ENCODE results near the gene PTCRA.
"Not testable (repeated sequence)": the region's sequence is repeated elsewhere in the genome, so short reads cannot be mapped to it uniquely, and the experiment has no call there.

The PTCRA gene

GRCh38 chr6:42904467-42904866, 11.4 kb upstream of the PTCRA start:
- no peak for DNase-seq

DNA sequence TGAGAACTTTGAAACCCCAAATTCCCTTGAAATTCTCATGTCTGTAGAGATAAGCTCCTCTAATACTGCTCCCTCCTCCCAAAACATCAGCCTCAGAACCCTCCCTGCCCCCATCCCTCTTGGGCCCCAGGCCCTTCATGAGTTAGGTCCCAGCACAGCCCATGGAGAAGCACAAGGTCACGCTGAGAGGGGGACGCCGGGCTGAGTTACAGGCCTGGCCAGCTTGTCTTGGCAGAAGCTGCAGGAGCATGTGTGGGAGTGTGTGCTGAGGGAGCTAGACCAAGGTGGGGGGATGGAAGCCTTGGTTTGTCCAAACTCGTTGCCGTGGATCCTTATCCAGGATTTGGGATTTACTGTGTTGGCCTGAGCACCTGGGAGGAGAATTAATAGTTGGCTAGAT, 8.5 kb upstream of the PTCRA start:
- DNase-seq, result no peak

- no peak for DNase-seq
Measured at GRCh38 chr6:42909835-42910234, 6.0 kb upstream of the PTCRA start.

DNA sequence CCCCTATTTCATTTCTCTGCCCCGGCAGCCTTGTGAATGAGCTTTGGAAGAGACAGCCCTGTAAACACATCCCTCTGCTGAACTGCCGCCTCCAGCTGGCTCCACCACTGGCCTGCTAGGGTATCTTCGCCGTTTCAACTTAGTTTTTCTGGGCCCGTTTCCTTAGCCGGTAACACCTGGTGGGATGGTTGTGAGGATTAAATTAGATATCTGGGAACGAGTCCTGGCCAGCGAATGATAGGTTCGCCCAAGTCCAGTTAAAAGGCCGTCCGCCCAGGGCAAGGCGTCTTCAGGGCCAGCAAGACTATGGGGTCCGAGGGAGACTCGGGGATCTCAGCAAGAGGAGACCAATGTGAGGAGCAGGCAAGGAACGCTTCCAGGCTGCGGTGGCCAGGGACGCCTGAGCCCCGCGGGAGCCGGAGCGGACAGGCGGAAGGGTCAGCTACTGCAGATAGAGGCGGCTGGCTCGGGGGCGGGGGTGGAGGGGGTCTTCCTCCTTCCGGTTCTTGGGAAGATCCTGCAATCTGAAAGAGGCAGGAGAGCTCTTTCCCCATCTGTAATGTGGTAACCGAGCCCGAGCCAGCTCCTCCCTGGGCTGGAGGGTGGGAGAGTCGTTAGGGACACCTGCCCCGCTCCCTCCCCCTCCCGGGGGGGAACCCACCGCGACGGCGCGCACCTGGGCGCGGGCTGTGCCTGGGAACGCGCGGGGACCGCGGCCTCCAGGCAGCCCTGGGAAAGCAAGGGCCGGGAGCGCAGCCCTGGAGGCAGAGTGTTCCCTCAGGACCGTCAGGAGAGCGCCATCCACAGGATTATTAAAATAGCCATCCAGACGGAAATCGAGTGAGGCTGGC, 4.5 kb upstream of the PTCRA start:
- no peak for DNase-seq

- no peak for DNase-seq
Measured at GRCh38 chr6:42914546-42914945, 1.3 kb upstream of the PTCRA start.

DNA sequence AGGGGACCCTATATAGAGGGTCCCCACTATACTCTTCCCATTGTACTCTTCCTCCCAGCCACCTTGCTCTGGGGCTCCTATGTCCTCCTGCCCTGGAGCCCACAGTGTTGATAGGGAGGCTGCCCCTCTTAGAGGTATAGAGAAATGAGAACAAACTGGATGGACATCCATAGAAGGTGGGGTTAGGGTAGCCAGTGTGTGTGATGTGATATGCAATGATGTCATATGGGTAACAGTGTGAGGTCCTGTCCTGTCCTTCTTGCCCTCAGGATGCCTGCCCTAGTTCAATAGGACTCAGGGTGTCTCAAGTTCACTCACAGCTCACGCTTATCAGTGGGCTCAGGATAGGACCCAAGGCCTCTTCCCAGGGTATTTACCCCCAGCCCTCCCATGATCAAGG, 435 bp downstream of the PTCRA start:
- no peak for DNase-seq

DNA sequence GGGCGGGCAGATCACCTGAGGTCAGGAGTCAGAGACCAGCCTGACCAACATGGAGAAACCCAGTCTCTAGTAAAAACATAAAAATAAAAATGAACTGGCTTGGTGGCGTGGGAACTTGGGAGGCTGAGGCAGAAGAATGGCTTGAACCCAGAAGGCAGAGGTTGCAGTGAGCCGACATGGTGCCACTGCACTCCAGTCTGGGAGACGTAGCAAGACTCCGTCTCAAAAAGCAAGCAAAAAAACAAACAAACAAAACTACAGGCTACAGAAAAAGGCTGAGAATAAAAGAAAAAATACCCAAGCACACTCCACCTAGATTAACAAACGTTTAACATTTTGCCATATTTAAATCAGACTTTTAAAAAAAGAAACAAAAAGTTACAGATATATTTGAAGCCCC, 5.9 kb downstream of the PTCRA start:
- DNase-seq, result no peak

DNA sequence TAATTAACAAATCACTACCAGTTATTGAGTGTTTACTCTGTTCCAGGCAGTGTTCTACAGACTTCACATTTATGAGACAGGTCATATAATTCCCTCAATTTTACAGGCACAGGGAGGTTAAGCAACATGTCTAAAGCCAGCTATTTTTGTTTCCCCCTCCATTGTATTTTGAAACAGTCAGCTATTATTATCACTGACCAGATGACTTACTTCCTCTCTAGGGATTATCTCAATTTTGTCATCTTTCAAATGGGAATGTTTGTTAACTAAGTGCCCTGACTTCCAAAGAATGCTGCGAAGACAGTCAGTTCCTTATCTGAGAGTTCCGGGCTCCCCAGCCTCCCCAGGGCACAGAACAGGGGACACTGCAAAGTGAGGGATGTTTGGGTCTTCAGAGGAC, 7.8 kb downstream of the PTCRA start:
- DNase-seq, result peak; percentile 66

DNA sequence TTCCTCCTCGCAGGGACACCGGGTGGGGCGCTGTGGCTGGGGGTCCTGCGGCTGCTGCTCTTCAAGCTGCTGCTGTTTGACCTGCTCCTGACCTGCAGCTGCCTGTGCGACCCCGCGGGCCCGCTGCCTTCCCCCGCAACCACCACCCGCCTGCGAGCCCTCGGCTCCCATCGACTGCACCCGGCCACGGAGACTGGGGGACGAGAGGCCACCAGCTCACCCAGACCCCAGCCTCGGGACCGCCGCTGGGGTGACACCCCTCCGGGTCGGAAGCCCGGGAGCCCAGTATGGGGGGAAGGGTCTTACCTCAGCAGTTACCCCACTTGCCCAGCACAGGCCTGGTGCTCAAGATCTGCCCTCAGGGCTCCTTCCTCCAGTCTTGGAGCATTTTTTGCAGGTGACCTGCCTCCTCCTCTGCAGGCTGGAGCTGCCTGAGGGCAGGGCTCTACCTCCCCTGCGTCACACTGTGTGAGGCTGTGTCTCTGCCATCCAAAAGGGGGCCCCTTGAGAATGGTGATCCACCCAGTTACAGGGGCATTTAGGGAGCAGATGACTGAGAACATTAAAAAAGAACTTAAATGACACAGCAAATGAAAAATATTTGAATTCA, 9.5 kb downstream of the PTCRA start:
- no peak for DNase-seq

- DNase-seq, result peak; percentile 91
Measured at GRCh38 chr6:42928986-42929820, 13.3 kb downstream of the PTCRA start, which contains the start of gene CNPY3. CNPY3 (plus strand) TSS chr6:42929480; CDS start chr6:42929571, 91 bp downstream.

DNA sequence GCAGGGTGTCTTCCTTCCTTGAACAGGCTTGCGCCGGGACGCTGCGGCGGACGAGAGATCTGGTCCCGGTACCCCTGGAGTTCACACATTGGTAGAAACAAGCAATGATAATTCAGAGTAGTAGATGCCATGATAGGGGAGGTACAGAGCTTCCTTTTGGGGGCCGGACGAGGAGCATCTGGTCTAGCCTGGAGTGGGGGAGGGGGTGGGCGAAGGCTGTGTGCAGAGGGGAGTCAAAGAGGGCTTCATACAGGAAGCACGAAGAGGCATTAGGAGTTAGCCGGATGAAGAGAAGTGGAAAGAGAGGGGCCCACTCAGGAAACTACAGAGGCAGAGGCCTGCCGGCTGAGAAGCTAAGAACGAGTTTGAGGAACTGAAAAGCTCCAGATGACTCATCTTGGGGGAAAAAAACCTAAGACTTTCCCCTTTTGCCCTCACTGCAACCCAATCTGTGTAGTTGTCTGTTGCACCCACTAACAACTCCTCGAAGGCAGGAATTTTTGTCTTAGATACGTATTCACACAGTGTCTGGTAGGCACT, 14.0 kb downstream of the PTCRA start:
- peak; percentile 92 for DNase-seq

DNA sequence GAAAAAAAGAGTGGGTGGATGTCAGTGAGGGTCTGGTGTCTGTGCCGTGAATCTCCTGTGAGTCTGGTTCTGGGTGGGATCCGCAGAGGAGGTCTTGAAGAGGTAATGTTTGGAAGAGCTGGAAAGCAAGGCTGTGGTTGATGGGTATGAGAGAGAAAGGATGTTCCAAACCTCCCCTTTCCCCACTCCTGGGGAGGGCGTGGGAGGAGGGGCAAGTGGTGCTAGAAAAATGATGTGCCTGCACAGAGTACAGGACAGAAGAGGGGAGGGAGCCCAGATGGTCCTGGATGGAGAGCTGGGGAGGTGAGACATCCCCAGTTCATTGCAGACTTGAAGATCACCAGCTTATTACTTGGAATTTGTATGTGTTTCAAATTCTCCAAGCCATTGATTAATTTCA, 16.6 kb downstream of the PTCRA start:
- DNase-seq, result no peak

DNA sequence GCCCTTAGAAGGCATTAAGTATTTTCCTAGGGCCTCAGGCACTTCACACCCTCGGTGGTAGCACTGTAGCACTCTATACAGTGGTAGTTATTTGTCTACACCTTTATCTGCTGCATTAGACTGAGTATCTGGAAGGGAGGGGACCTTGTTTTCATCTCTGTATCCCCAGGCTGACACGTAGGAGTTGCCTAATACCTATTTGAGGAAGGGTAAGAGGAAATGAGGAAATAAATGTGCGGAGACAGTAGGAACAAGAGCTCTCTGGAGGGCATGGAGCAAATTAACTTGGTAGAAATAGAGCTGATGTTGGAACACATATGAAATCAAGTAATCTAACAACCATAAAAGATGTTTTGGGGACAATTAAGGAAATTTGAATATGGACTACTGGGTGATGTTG, 17.4 kb downstream of the PTCRA start:
- peak; percentile 62 for DNase-seq

- no peak for DNase-seq
Measured at GRCh38 chr6:42935322-42935721, 19.5 kb downstream of the PTCRA start.

GRCh38 chr6:42936398-42936797, 20.5 kb downstream of the PTCRA start:
- no peak for DNase-seq

DNA sequence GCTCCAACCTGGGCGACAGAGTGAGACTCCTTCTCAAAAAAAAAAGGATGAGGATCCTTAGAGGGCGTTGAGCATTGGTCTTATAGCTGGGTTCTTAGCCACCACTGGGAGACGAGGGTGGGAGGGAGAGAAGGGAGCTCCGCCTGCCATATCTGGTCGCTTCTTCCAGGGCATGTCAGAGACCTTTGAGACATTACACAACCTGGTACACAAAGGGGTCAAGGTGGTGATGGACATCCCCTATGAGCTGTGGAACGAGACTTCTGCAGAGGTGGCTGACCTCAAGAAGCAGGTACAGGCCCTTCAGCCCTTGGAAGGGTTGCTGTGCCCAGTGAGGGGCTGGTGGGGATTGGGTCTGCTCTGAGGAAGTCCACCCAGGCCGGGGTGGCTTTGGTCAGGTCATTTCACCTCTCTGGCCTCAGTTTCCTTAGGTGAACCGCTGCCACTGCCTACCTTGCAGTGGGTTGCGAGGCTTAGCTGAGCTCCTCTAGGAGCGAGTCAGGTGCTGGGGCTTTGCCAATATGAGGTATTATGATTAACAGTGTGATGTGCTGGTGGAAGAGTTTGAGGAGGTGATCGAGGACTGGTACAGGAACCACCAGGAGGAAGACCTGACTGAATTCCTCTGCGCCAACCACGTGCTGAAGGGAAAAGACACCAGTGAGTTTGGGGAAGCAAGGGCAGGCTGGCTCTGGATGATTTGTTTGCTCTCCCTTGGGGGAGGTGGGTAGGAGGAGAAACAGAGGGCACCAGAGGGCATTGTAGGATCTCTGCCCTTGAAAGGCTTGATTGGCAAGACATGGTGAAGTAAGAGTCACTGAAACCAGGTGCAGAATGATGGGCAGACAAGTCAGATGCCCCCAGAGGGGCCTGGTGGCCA, 21.9 kb downstream of the PTCRA start:
- no peak for DNase-seq

DNA sequence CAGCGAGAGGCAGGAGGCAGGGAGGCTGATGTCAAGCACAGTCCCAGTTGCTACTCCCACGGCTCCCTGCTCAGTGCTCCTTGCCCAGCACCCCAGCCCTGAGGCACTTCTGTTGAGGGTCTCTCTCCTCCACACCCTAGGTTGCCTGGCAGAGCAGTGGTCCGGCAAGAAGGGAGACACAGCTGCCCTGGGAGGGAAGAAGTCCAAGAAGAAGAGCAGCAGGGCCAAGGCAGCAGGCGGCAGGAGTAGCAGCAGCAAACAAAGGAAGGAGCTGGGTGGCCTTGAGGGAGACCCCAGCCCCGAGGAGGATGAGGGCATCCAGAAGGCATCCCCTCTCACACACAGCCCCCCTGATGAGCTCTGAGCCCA, 22.6 kb downstream of the PTCRA start:
- no peak for DNase-seq

- DNase-seq, result no peak
Measured at GRCh38 chr6:42938987-42939809, 23.3 kb downstream of the PTCRA start.

DNA sequence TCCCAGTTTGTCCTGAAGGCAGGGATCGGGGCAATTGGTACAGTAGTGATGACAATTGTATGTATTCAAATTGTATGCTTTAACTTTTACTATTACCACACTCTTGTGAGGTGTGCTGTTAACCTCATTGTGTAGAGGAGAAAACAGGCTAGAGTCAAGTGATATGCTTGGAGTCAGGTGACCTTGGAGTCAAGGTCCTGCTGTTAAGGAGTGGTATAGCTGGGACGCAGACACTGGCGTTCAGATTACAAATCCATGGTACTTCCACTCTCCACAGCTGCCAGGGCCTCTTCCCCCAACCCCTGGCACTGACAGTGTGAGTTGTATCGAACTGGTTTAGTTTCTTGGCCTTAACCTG, 23.9 kb downstream of the PTCRA start:
- no peak for DNase-seq

GRCh38 chr6:42940493-42941045, 24.7 kb downstream of the PTCRA start:
- no peak for DNase-seq

GRCh38 chr6:42941356-42941755, 25.5 kb downstream of the PTCRA start:
- not testable (repeated sequence) for DNase-seq

Measured in suppressor macrophage treated with lipopolysaccharide for 4 hours (primary cell).